Ascending aorta (tissue), 2 donors: ENCODE results near the gene SLC35B2. TPM values are rescaled to one million over a fixed set of nuclear protein-coding genes. Genes with fewer than 3 reads are reported as not detected.
A peak's percentile ranks its signal among the peaks of the same experiment; 100 is the strongest.

ENCODE experiments used
- DNase-seq, 2 donors: peaks; one replicate each; pipeline ENCODE4 v3.0.0-alpha.2; 2019; ENCODE audit warnings: low spot score in 2 of 2
- H3K27ac ChIP-seq, 2 donors: fragments of 200-600 bp; sonication (generic); one replicate each; pipeline ENCODE4 v1.5.1; 2016 to 2017; ENCODE audit warnings: mild to moderate bottlenecking in 1 of 2
- H3K27me3 ChIP-seq: fragments of 200-600 bp; sonication (generic); one replicate; pipeline ENCODE4 v1.5.1; 2017
- H3K36me3 ChIP-seq, 2 donors: fragments of 200-600 bp; sonication (generic); one replicate each; pipeline ENCODE4 v1.5.1; 2016
- H3K4me1 ChIP-seq, 2 donors: fragments of 200-600 bp; sonication (generic); one replicate each; pipeline ENCODE4 v1.5.1; 2016 to 2017; ENCODE audit warnings: mild to moderate bottlenecking in 1 of 2
- H3K4me3 ChIP-seq, 2 donors: fragments of 200-600 bp; sonication (generic); one replicate each; pipeline ENCODE4 v1.5.1; 2016 to 2017; ENCODE audit warnings: mild to moderate bottlenecking in 1 of 2
- H3K9me3 ChIP-seq, 2 donors: fragments of 200-600 bp; sonication (generic); one replicate each; pipeline ENCODE4 v1.5.1; 2016
- CTCF ChIP-seq, 3 experiments: fragments of 200-600 bp in 2 of 3; fragments of 450-650 bp in 1 of 3; sonication (generic) in 2 of 3; IDR thresholded peaks; one replicate each; pipeline ENCODE4 v1.5.1; 2016 to 2019; ENCODE audit warnings: antibody characterized with exemption in 3 of 3, mild to moderate bottlenecking in 1 of 3, moderate library complexity in 1 of 3
- intact Hi-C: fragments of 100-400 bp; cut with DNase I; formaldehyde crosslinking; loops from one replicate; pipeline ENCODE4 v1.15.1; 2023
- total RNA-seq: library from RNA; depleted of rRNA; stranded (reverse); fragments of >200 nt; gene quantifications from one replicate; pipeline ENCODE4 v1.1.0, GENCODE V29; 2016

Gene SLC35B2
- total RNA-seq, 1 donor from 2014 or later: 9.9 TPM

GRCh38 chr6:44265007-44265721, 7.8 kb upstream of the SLC35B2 start, which contains the start of gene NFKBIE:
Gene NFKBIE (minus strand): TSS chr6:44265551. CDS start chr6:44265346, 205 bp downstream.
- intact Hi-C loops: loop anchor here (1.0 to 5.0 kb wide), 5 partner anchors 28 to 192 kb away; partner anchors contain the start of genes AARS2, CDC5L, MRPL14 and TMEM63B
- Histone ChIP-seq H3K4me3 (peak within 1 kb of the TSS; percentile 69 to 73), H3K36me3 (peaks cover 0 to under 1% of the 10 kb centered on the region in 2 donors), H3K4me1 (peaks cover 15 to 29% of the 10 kb centered on the region in 2 donors), H3K9me3 (no peaks in the 10 kb centered on the region), H3K27me3 (peaks cover 2% of the 10 kb centered on the region), H3K27ac (peak within 1 kb of the TSS; percentile 72 to 77)
- peak in 1 of 3 experiments; percentile 26 for TF ChIP-seq CTCF (IDR thresholded peaks at IDR 0.05)
- peak; percentile 88 to 98 for DNase-seq

- Histone ChIP-seq H3K4me1 (peaks cover 15 to 29% of the 10 kb centered on the region in 2 donors), H3K27me3 (no peaks in the 10 kb centered on the region), H3K4me3 (peak overlapping the region; percentile 69 to 73), H3K36me3 (peaks cover 0 to 3% of the 10 kb centered on the region in 2 donors), H3K9me3 (no peaks in the 10 kb centered on the region), H3K27ac (peak overlapping the region; percentile 72 to 77)
- DNase-seq: peak in 1 of 2 donors; percentile 72
- TF ChIP-seq CTCF (IDR thresholded peaks at IDR 0.05): no peak
- intact Hi-C loops: loop anchor here (1.0 to 5.0 kb wide), 5 partner anchors 27 to 193 kb away; partner anchors contain the start of genes AARS2, CDC5L, MRPL14 and TMEM63B
Observed at GRCh38 chr6:44264154-44265006, 7.1 kb upstream of the SLC35B2 start.

- Histone ChIP-seq H3K4me3 (peak overlapping the region; percentile 69 to 73), H3K27me3 (no peaks in the 10 kb centered on the region), H3K36me3 (peaks cover 0 to 3% of the 10 kb centered on the region in 2 donors), H3K4me1 (peaks cover 15 to 29% of the 10 kb centered on the region in 2 donors), H3K9me3 (no peaks in the 10 kb centered on the region), H3K27ac (no peak overlapping the region)
- TF ChIP-seq CTCF (IDR thresholded peaks at IDR 0.05): no peak
- DNase-seq: no peak
- intact Hi-C loops: no loop called here
Observed at GRCh38 chr6:44263354-44264100, 6.2 kb upstream of the SLC35B2 start.

DNA sequence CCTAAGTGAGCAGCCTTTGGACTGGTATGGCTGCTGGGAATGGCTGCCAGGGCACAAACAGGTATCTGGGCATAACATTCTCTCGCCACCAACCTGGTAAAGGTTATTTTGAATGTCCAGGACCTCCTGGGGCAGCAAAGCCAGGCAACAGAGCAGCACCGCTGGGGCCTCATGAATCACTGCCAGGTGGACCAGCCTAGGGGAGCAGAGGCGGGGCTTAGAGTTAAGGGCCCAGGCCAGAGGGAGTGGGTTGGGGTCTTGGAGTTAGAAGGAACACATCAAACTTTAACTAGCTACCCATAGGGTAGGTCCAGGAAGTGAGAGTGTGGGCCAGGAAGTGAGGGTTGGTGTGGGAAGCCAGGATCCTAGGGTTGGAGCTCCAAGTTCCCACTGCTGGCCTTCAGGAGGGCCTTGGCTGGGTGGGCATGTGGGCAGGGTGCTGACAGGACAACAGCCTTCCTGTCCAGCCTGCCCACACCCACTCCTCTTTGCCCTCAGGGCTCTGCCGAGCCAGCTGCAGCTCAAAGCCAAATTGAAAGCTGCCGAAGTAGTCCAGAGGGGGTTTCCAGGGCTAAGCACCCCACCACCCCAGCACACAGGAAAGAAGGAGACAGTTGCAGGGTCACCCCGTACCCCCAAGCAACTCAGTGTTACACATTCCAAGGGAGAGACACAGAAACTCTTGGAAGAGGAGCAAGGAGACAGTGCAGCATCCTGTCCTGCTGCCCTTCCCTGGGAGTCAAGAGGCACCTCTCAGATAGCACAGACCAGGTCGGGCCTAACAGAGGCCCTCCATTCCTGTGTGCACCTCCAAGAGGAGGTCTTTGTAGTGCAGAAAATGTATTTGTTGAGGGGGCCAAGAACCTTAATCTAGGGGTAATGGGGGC, 5.4 kb upstream of the SLC35B2 start:
- H3K9me3 ChIP-seq: no peaks in the 10 kb centered on the region
- peaks cover 0 to 3% of the 10 kb centered on the region in 2 donors for H3K36me3 ChIP-seq
- DNase-seq: no peak
- H3K27ac ChIP-seq: no peak overlapping the region
- intact Hi-C loops: no loop called here
- H3K4me1 ChIP-seq: peaks cover 15 to 29% of the 10 kb centered on the region in 2 donors
- no peak for TF ChIP-seq CTCF (IDR thresholded peaks at IDR 0.05)
- no peaks in the 10 kb centered on the region for H3K27me3 ChIP-seq
- peak overlapping the region in 1 of 2 donors; percentile 73 for H3K4me3 ChIP-seq
